Astrocyte of the hippocampus (primary cell): ENCODE measurements around the gene ABLIM1.

Source experiments
- DNase-seq: peaks from one replicate; pipeline ENCODE4 v3.0.0; 2011; ENCODE audit warnings: low read depth, low spot score

The ABLIM1 gene

GRCh38 chr10:114392112-114392835 is 265.8 kb downstream of the ABLIM1 start:
- DNase-seq, result no peak

- DNase-seq, result no peak
Measured at GRCh38 chr10:114391599-114391998, 266.5 kb downstream of the ABLIM1 start.

- peak; percentile 85 for DNase-seq
Measured at GRCh38 chr10:114389426-114389825, 268.6 kb downstream of the ABLIM1 start.

GRCh38 chr10:114388275-114388674 is 269.8 kb downstream of the ABLIM1 start:
- DNase-seq, result no peak

GRCh38 chr10:114387784-114388183 is 270.3 kb downstream of the ABLIM1 start:
- DNase-seq, result no peak

GRCh38 chr10:114386452-114386851 is 271.6 kb downstream of the ABLIM1 start:
- DNase-seq, result no peak

- DNase-seq, result no peak
Measured at GRCh38 chr10:114385557-114385956, 272.5 kb downstream of the ABLIM1 start.

- no peak for DNase-seq
Measured at GRCh38 chr10:114384601-114385000, 273.5 kb downstream of the ABLIM1 start.

- no peak for DNase-seq
Measured at GRCh38 chr10:114384181-114384580, 273.9 kb downstream of the ABLIM1 start.
